HepG2 (cell line): ENCODE data around the gene GPC6. TPM values are rescaled to one million over a fixed set of nuclear protein-coding genes. Genes with fewer than 3 reads are reported as not detected.

Experiments
- ATAC-seq: fragments of 200-7000 bp; cut with Tn5 transposase; 3 replicates; pipeline ENCODE4 v1.9.1; 2020; ENCODE audit warnings: mild to moderate bottlenecking, moderate library complexity
- BruUV-seq: library from RNA; stranded (reverse); fragments of 400-500 nt; replicated peaks from 2 replicates; lab custom pipeline; 2021; lab: Mats Ljungman, UMichigan
- CTCF ChIA-PET: fragments of 300-600 bp; formaldehyde crosslinking; extraction: SDS; loops from one replicate; lab custom pipeline; 2021; ENCODE audit warnings: low total read pairs, inconsistent platforms, low intra/inter-chr PET ratio; lab: Yijun Ruan, JAX
- POLR2A ChIA-PET: fragments of 350-600 bp; sonication (Branson Sonifier 250); formaldehyde crosslinking; loops from one replicate; lab custom pipeline; 2020; ENCODE audit warnings: antibody characterized with exemption, inconsistent platforms; lab: Yijun Ruan, JAX
- DNase-seq: peaks from one replicate; pipeline ENCODE4 v3.0.0-alpha.2; 2015; ENCODE audit warnings: low spot score
- FAIRE-seq: peaks from 3 replicates; lab custom pipeline; 2011; peaks lifted over from hg19 to GRCh38; lab: Jason Lieb, UNC
- H2AFZ ChIP-seq: one replicate; pipeline ENCODE4 v1.6.1; 2011; ENCODE audit warnings: low read length, inconsistent platforms
- H3K27ac ChIP-seq: fragments of 300-600 bp; 3 replicates; pipeline ENCODE4 v1.8.0; 2011; ENCODE audit warnings: mixed run types, mild to moderate bottlenecking, mixed read lengths, low read length, inconsistent platforms; ENCODE audit not compliant: insufficient read depth; ENCODE audit errors: extremely low read length
- H3K27me3 ChIP-seq, 2 experiments: fragments of 200-600 bp in 1 of 2; 2 replicates in 1 of 2; 3 replicates in 1 of 2; pipeline versions ENCODE4 v1.6.0 to v1.8.0; 2011; ENCODE audit warnings: low read length in 2 of 2, mild to moderate bottlenecking in 2 of 2, moderate library complexity in 2 of 2, inconsistent platforms in 1 of 2; ENCODE audit not compliant: insufficient read depth in 2 of 2, control insufficient read depth in 1 of 2
- H3K36me3 ChIP-seq, 2 experiments: fragments of 200-600 bp in 1 of 2; replicated peaks in 1 of 2; 2 replicates in 1 of 2; 3 replicates in 1 of 2; pipeline versions ENCODE4 v1.5.1 to v1.8.0; 2011; ENCODE audit warnings: low read length in 2 of 2, inconsistent platforms in 1 of 2; ENCODE audit not compliant: insufficient read depth in 2 of 2, control insufficient read depth in 1 of 2
- H3K4me1 ChIP-seq: 2 replicates; pipeline ENCODE4 v1.5.1; 2012; ENCODE audit warnings: low read length, inconsistent platforms; ENCODE audit not compliant: insufficient read depth
- H3K4me2 ChIP-seq: 2 replicates; pipeline ENCODE4 v1.6.0; 2011; ENCODE audit warnings: low read depth, low read length, inconsistent platforms
- H3K4me3 ChIP-seq, 3 experiments: fragments of 200-600 bp in 1 of 3; sonication (generic), shearing (Covaris generic) in 1 of 3; replicated peaks in 1 of 3; 2 replicates each; pipeline ENCODE4 v1.5.1; 2011 to 2016; ENCODE audit warnings: low read length in 3 of 3, inconsistent platforms in 2 of 3, low read depth in 2 of 3, mild to moderate bottlenecking in 2 of 3, control low read depth in 1 of 3, mixed read lengths in 1 of 3; ENCODE audit not compliant: insufficient read depth in 1 of 3
- H3K79me2 ChIP-seq: one replicate; pipeline ENCODE4 v1.6.1; 2011; ENCODE audit warnings: low read length, inconsistent platforms; ENCODE audit not compliant: insufficient read depth
- H3K9ac ChIP-seq: 2 replicates; pipeline ENCODE4 v1.6.0; 2011; ENCODE audit warnings: mild to moderate bottlenecking, low read depth, low read length, inconsistent platforms; ENCODE audit not compliant: insufficient read depth
- H3K9me3 ChIP-seq: 2 replicates; pipeline ENCODE4 v1.5.1; 2012; ENCODE audit warnings: mild to moderate bottlenecking, low read length
- H4K20me1 ChIP-seq: 2 replicates; pipeline ENCODE4 v1.6.0; 2011; ENCODE audit warnings: inconsistent platforms, mild to moderate bottlenecking, low read length, moderate library complexity; ENCODE audit not compliant: insufficient read depth
- ATAD3A ChIP-seq: sonication (generic); formaldehyde crosslinking; IDR thresholded peaks from 2 replicates; pipeline ENCODE4 v1.4.0; 2020; ENCODE audit warnings: missing genetic modification reagents
- GPN1 ChIP-seq: sonication (generic); formaldehyde crosslinking; IDR thresholded peaks from 2 replicates; pipeline ENCODE4 v1.5.1; 2020; ENCODE audit warnings: missing genetic modification reagents, borderline replicate concordance
- ISX ChIP-seq: sonication (generic); formaldehyde crosslinking; conservative IDR thresholded peaks from 2 replicates; pipeline ENCODE4 v1.5.0; 2020; ENCODE audit warnings: missing genetic modification reagents
- MYC ChIP-seq: sonication (generic); formaldehyde crosslinking; IDR thresholded peaks from 2 replicates; pipeline ENCODE4 v1.9.0; 2021; ENCODE audit warnings: missing genetic modification reagents, borderline replicate concordance
- TERF1 ChIP-seq: sonication (generic); formaldehyde crosslinking; IDR thresholded peaks from 2 replicates; pipeline ENCODE4 v1.8.0; 2022; ENCODE audit warnings: mild to moderate bottlenecking, missing genetic modification reagents, moderate library complexity
- TRIM22 ChIP-seq: fragments of 450-650 bp; IDR thresholded peaks from 2 replicates; pipeline ENCODE4 v1.6.1; 2017
- ZNF205 ChIP-seq: IDR thresholded peaks from 2 replicates; pipeline ENCODE4 v1.6.1; 2018; ENCODE audit warnings: missing biosample characterization, missing genetic modification reagents
- ZNF282 ChIP-seq: fragments of 450-650 bp; IDR thresholded peaks from 2 replicates; pipeline ENCODE4 v1.6.1; 2018; ENCODE audit not compliant: partially characterized antibody
- ZNF839 ChIP-seq: sonication (generic); formaldehyde crosslinking; IDR thresholded peaks from 2 replicates; pipeline ENCODE4 v1.4.0; 2020; ENCODE audit warnings: missing genetic modification reagents, mild to moderate bottlenecking, borderline replicate concordance
- WGBS: methylation state at CpG from one replicate; pipeline ENCODE4 v1.1.6; 2017; ENCODE audit warnings: low lambda C conversion rate; 5-methylcytosine and 5-hydroxymethylcytosine counted together
- in situ Hi-C: cut with HindIII; loops from 2 replicates; pipeline ENCODE4 v1.10.0; 2017; ENCODE audit warnings: low pct_unique_long_range_greater_than_20kb; ENCODE audit not compliant: extremely low pct_ligation_motif_present
- intact Hi-C: fragments of 100-400 bp; cut with micrococcal nuclease; formaldehyde crosslinking; loops from one replicate; pipeline ENCODE4 v1.10.0; 2022; ENCODE audit not compliant: unreplicated experiment
- polyA plus RNA-seq, 8 experiments: library from polyadenylated mRNA; depleted of rRNA in 3 of 8; stranded (reverse) in 7 of 8; unstranded in 1 of 8; fragments of >200 nt; fragmentation: Illumina TruSeq in 4 of 8; extraction: Trizol in 4 of 8; gene quantifications; 2 replicates each; pipeline versions ENCODE4 v1.2.1 to v1.2.3, GENCODE V29; 2011 to 2016; ENCODE audit warnings: low read depth in 4 of 8, missing spikeins in 1 of 8, mixed read lengths in 1 of 8; ENCODE audit not compliant: insufficient read depth in 1 of 8
- total RNA-seq, 5 experiments: library from RNA; depleted of rRNA; stranded (reverse); fragments of >200 nt; fragmentation: Illumina TruSeq; extraction: Trizol; gene quantifications; 2 replicates each; pipeline ENCODE4 v1.2.3, GENCODE V29; 2016; ENCODE audit warnings: low read depth in 1 of 5

Gene GPC6
- total and polyA plus RNA-seq, 2 of the 13 experiments (the other 11 are each of a cell fraction or from before 2014, with no cell fraction given): 24.5 to 33.9 TPM

DNA sequence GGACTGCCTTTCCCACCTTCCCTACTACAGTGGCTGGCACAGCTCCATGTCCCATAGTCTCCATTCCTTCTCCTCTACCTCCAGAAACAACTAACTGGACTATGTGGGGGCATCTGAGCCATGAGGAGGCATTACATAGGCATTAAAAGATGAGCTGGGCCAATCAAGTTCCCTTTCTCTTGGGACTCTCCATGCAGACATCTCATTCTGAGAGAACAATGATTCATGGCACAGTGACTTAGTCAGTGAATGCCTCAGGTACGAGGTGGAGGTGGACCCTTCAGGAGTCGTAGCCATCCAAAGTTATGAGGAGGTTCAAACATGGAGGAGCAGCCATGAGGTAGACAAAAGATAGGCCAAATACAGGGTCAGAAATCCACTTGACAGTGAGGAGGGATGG is 70.0 kb downstream of the GPC6 start:
- ATAC-seq (no peak), FAIRE-seq (no peak)
- Histone ChIP-seq H3K9me3 (no peaks in the 10 kb centered on the region), H3K36me3 (no peaks in the 10 kb centered on the region), H3K27ac (no peak overlapping the region), H3K4me2 (no peak overlapping the region)
- POLR2A ChIA-PET: no interaction called here
- no peak for TF ChIP-seq ZNF205 (CRISPR knock-in tag)
- no peak for TF ChIP-seq ZNF282
- TF ChIP-seq GPN1: no peak
- TF ChIP-seq ATAD3A (CRISPR knock-in tag): no peak
- TF ChIP-seq TERF1 (CRISPR knock-in tag): no peak
- no peak for TF ChIP-seq TRIM22
- no peak for TF ChIP-seq ISX (CRISPR knock-in tag)
- TF ChIP-seq ZNF839 (CRISPR knock-in tag): no peak
- no peak for TF ChIP-seq MYC (CRISPR knock-in tag)
- TF ChIP-seq, all 625 proteins: peak for 0
- H3K27me3 ChIP-seq: no peaks in the 10 kb centered on the region
- no TSS peak for BruUV-seq
- 100% methylated on average over 2 of the region's 2 CpGs for WGBS
- no peak overlapping the region for H3K4me3 ChIP-seq
- intact Hi-C loops: no loop called here
- CTCF ChIA-PET: no interaction called here
- in situ Hi-C loops: no loop called here
- no peaks in the 10 kb centered on the region for H3K4me1 ChIP-seq
- no peak overlapping the region for H2AFZ ChIP-seq
- H3K9ac ChIP-seq: no peak overlapping the region
- H4K20me1 ChIP-seq: no peaks in the 10 kb centered on the region
- H3K79me2 ChIP-seq: no peaks in the 10 kb centered on the region
- no peak for DNase-seq
